ENCODE measurements around the gene RGS10. TPM values are rescaled to one million over a fixed set of nuclear protein-coding genes. Genes with fewer than 3 reads are reported as not detected.
"Not testable (repeated sequence)": the region's sequence is repeated elsewhere in the genome, so short reads cannot be mapped to it uniquely, and the experiment has no call there.

Gene RGS10, protein sequence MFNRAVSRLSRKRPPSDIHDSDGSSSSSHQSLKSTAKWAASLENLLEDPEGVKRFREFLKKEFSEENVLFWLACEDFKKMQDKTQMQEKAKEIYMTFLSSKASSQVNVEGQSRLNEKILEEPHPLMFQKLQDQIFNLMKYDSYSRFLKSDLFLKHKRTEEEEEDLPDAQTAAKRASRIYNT
- polyA plus RNA-seq (ENCODE audit: insufficient read length in 4 of 4): 10 to 100 TPM; 32.7 to 39.4 (median 36.2) TPM

GRCh38 chr10:119542357-119542987 is at the start of gene RGS10:
RGS10 (minus strand) TSS chr10:119542719; CDS start chr10:119542638, 81 bp downstream.
- DNase-seq (ENCODE audit: low read depth in 4 of 4, low spot score in 3 of 4): peak in 2 of 4 donors; percentile 36 to 46

DNA sequence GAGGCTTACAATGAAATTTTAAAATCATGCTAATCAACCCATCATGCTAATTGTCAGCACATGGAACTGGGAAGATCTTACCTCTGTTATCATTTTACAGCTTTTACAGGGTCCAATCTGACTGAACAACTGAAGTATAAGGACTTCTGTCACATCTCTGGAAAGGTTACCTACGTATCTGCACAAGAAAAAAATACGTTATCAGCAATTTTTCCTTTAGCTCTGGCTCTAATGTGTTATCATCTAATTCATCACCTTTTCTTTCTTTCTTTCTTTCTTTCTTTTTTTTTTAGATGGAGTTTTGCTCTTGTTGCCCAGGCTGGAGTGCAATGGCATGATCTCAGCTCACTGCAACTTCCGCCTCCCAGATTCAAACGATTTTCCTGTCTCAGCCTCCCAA is 45.6 kb upstream of the RGS10 start:
- no peak for DNase-seq (ENCODE audit: low read depth in 4 of 4, low spot score in 3 of 4)

GRCh38 chr10:119578355-119578754 is 35.8 kb upstream of the RGS10 start:
- no peak for DNase-seq (ENCODE audit: low read depth in 4 of 4, low spot score in 3 of 4)

DNA sequence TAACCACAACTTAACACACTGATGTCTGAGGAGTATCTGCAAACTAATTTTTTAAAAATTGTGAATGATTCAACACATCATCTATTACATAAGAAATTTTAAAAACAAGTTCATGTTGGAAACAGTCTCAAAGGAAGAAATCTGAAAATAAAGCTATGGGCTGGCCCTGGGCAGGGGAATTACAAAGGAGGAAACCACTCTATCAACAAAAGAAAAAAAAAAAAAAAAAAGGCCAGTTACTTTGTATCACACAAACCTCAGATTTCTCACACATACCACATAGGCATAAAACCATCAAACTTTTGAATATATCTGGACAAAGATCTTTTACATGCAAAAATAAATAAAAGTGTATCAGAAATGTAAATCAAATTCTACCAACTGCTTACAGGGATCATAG is 33.5 kb upstream of the RGS10 start:
- DNase-seq (ENCODE audit: low read depth in 4 of 4, low spot score in 3 of 4): no peak

- no peak for DNase-seq (ENCODE audit: low read depth in 4 of 4, low spot score in 3 of 4)
These were observed 33.0 kb upstream of the RGS10 start for GRCh38 chr10:119575506-119575905.

GRCh38 chr10:119567978-119568377 is 25.5 kb upstream of the RGS10 start:
- no peak for DNase-seq (ENCODE audit: low read depth in 4 of 4, low spot score in 3 of 4)

DNA sequence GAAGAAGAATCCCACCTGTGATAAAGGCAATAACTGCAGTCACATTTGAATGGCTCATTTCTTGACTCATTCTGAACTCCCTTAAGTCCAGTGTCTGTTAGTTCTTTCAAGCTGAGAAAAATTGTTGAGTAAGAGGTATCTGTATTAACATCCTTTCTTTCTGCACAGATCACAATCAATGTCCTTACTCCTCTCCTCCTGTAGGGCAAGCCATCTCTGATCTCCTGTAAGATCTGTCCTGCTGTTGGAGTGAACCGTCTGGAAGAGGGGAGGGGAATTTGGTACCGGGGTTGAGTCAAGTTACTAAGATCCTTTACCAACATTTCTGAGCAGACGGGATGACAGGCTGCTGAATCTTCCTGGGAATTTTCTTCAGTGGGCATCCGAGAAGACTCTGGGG is 19.6 kb upstream of the RGS10 start:
- DNase-seq (ENCODE audit: low read depth in 4 of 4, low spot score in 3 of 4): no peak

DNA sequence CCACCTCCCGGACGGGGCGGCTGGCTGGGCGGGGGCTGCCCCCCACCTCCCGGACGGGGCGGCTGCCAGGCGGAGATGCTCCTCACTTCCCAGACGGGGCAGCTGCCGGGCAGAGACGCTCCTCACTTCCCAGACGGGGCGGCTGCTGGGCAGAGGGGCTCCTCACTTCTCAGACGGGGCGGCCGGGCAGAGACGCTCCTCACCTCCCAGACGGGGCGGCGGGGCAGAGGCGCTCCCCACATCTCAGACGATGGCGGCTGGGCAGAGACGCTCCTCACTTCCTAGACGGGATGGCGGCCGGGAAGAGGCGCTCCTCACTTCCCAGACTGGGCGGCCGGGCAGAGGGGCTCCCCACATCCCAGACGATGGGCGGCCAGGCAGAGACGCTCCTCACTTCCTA is 17.0 kb upstream of the RGS10 start:
- not testable (repeated sequence) for DNase-seq (ENCODE audit: low read depth in 4 of 4, low spot score in 3 of 4)

DNA sequence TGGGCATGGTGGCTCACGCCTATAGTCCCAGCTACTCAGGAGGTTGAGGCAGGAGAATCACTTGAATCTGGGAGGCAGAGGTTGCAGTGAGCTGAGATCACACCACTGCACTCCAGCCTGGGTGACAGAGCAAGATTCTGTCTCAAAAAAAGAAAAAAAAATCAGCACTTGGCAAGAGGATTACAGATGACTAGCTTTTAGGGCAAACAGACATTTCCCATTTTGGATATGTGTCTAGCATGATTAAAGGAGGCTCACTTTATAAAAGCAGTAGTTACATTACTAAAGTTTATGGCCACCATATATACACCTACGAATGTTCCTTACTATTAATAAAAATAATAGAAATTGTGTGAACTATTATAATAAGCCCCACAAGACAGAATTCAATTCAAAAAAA is 13.6 kb upstream of the RGS10 start:
- DNase-seq (ENCODE audit: low read depth in 4 of 4, low spot score in 3 of 4): not testable (repeated sequence)

GRCh38 chr10:119555178-119555784 is 12.8 kb upstream of the RGS10 start:
- no peak for DNase-seq (ENCODE audit: low read depth in 4 of 4, low spot score in 3 of 4)

DNA sequence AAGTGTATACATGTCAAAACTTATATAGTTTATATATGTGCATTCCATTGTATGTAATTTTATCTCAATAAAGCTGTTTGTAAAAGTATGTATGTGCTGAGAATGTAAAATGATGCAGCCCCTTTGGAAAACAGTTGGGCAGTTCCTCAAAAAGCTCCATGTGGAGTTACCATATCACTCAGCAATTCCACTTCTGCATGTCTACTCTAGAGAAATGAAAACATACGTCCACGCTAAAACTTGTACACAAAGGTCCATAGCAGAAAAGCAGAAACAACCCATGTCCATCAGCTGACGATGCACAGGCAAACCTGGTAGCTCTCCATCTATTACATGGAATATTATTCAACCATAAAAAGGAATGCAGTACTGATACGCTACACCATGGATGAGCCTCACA is 8.3 kb upstream of the RGS10 start:
- no peak for DNase-seq (ENCODE audit: low read depth in 4 of 4, low spot score in 3 of 4)

- no peak for DNase-seq (ENCODE audit: low read depth in 4 of 4, low spot score in 3 of 4)
These were observed 6.9 kb upstream of the RGS10 start for GRCh38 chr10:119549247-119549999.

- peak in 1 of 4 donors; percentile 31 for DNase-seq (ENCODE audit: low read depth in 4 of 4, low spot score in 3 of 4)
These were observed 3.5 kb upstream of the RGS10 start for GRCh38 chr10:119546009-119546408.

- no peak for DNase-seq (ENCODE audit: low read depth in 4 of 4, low spot score in 3 of 4)
These were observed 2.8 kb upstream of the RGS10 start for GRCh38 chr10:119545310-119545709.

DNA sequence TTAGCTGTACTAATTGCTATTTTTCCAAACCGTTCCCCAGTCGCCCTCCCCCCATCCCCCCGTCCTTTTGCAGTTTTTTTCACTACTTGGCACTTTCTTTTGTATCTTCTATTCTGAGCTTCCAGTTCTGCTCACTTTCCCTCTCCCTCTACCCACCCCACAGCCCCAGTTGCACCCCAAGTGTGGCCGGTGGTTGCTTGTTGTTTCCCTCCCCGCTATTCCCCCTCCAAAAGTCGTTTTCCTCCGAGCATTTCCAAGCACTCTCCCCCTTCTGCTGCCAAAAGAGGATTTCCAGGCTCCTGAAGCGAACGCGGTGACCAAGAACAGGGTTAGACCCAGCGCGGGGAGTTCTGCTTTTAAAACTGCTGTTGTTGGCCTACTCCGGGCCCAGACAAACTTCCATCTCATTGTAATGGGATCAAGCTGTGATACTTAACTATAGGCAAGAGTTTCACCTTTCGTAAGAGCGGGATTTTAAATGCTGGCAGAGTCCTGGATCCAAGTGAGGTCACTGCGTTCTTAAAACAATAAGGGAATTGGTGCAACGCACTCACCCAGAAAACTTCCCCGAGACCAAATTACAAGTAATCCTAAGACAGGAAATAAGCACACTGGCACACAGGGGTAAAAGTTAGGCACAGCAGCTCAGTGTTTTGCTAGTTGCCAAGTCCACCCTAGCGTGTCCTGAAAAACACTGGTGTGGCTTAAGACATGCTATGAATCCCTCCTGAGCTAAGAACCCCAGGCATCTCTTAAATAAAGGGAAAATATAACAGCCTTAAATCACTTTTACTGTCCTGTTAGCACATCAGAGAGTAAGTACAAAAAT is 1.5 kb upstream of the RGS10 start:
- no peak for DNase-seq (ENCODE audit: low read depth in 4 of 4, low spot score in 3 of 4)

DNA sequence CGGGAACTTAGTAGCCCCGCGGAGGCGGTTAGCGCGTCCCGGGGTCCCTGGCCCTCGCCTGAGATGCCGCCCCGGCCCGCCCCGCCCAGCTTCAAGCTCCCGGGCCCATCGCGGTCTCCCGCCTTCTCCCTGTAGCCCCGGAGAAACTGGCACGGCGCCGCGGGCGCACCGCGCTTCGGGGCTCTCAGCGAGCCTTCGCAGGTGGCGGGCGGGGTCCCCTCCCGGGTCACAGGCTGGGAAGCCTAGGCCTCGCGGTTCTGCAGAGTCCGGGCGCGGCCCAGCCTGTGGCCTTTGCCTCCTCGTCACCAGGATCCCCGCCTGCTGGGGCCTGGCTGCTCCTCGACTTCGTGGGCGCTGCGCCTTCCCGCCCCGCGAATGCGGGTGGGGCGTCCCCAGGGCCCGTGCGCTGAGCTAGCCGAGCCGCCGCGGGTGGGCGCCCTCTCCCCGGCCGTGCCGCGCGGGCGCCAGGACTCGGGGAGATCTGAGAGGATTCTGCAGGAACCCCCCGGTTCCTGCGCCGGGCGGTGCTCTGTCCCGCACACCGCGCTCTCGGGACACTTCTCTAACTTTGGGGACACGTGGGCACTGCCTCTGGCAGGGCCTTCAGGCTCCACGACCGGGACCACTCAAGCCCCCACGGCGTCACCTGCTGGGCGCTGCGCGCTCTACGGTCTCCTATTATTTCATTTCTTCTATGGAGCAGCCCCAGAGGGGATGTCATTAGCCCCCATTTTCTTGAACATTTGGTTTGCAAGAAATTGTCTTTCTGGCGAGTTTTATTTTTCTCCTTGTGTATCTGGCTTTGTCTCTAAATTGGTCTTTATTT is 682 bp upstream of the RGS10 start:
- no peak for DNase-seq (ENCODE audit: low read depth in 4 of 4, low spot score in 3 of 4)

DNA sequence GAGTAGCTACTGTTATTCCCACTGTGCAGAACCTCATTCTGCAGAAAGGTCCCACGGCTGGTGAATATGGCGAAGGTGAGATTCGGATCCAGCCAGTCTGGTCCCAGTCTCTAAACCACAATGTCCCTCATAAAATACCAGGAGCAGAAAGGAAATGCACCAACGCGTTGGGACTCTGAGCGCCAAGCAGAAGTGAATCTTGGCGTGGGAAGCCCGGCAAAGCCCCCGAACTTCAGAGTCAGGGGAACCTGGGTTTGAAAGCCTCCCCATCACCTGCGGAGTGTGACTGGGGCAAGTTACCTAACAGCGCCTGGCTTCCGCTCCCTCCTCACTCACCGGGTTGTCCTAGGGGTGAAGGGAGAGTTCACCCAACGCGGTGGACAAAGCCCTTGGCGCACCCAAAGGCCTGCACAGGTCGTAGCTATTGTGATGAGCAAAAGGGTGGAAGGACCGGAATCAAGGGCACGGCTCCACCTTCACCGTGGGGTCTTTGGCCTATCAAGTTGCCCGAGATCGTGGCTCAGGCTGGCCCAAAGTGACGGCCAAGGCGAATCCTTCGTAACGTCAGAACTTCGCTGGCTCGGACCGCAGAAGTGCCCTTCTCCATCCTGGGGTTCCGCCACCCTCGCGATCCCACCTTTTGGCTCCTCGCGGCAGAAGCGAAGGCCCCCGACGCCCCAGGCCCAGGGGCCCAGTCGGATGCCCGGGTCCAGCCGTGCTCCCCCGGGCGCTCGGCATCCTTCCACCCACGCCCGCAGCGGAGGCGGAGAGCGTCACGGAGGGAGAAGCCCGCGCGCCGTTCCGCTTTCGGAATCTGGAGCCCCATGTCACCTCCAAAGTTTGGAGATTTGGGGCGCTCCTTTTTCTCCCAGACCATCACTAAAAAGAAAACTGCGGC is 811 bp downstream of the RGS10 start:
- DNase-seq (ENCODE audit: low read depth in 4 of 4, low spot score in 3 of 4): no peak

- DNase-seq (ENCODE audit: low read depth in 4 of 4, low spot score in 3 of 4): no peak
These were observed 1.5 kb downstream of the RGS10 start for GRCh38 chr10:119541046-119541445.

DNA sequence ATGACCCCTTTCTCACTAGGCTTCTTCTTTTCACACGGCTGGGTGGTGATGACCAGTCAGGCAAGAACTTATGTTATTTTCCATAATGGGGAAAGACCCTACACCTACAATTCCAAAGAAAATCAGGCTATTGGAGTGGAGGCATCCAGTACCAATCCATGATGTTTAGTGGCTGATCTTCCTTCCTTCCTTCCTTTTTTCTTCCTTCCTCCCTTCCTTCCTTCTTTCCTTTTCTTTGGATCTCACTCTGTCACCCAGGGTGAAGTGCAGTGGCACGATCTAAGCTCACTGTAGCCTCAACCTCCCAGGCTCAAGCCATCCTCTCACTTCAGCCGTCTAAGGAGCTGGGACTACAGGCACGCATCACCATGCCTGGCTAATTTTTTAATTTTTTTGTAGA is 2.5 kb downstream of the RGS10 start:
- no peak for DNase-seq (ENCODE audit: low read depth in 4 of 4, low spot score in 3 of 4)

All from left renal pelvis (tissue), 4 donors.